NCI-H510A treated with DMSO at 0.1 percent for 48 hours (cell line): ENCODE results near the gene PKD1L1.

Source experiments
- DNase-seq: peaks from one replicate; lab custom pipeline; 2025; lab: John Stamatoyannopoulos, UW

PKD1L1 gene

GRCh38 chr7:47905076-47905920, 43.0 kb downstream of the PKD1L1 start:
- DNase-seq: no peak

GRCh38 chr7:47902013-47902412, 46.3 kb downstream of the PKD1L1 start:
- DNase-seq: no peak

- no peak for DNase-seq
Measured at GRCh38 chr7:47901542-47901941, 46.7 kb downstream of the PKD1L1 start.

- no peak for DNase-seq
Measured at GRCh38 chr7:47897831-47898230, 50.4 kb downstream of the PKD1L1 start.

- DNase-seq: no peak
Measured at GRCh38 chr7:47896809-47897423, 51.4 kb downstream of the PKD1L1 start.

GRCh38 chr7:47895026-47895425, 53.2 kb downstream of the PKD1L1 start:
- DNase-seq: no peak

GRCh38 chr7:47893721-47894365, 54.4 kb downstream of the PKD1L1 start:
- no peak for DNase-seq

- DNase-seq: no peak
Measured at GRCh38 chr7:47893238-47893637, 55.0 kb downstream of the PKD1L1 start.

GRCh38 chr7:47890606-47891005, 57.7 kb downstream of the PKD1L1 start:
- DNase-seq: no peak

GRCh38 chr7:47890125-47890524, 58.1 kb downstream of the PKD1L1 start:
- no peak for DNase-seq

GRCh38 chr7:47889723-47890122, 58.5 kb downstream of the PKD1L1 start:
- no peak for DNase-seq

GRCh38 chr7:47888371-47889265, 59.6 kb downstream of the PKD1L1 start:
- no peak for DNase-seq

GRCh38 chr7:47887016-47887640, 61.1 kb downstream of the PKD1L1 start:
- DNase-seq: no peak

- no peak for DNase-seq
Measured at GRCh38 chr7:47885987-47886811, 62.1 kb downstream of the PKD1L1 start.

GRCh38 chr7:47885309-47885986, 62.8 kb downstream of the PKD1L1 start:
- DNase-seq: no peak

- DNase-seq: no peak
Measured at GRCh38 chr7:47884675-47885074, 63.6 kb downstream of the PKD1L1 start.

GRCh38 chr7:47882635-47883034, 65.6 kb downstream of the PKD1L1 start:
- DNase-seq: no peak

- DNase-seq: no peak
Measured at GRCh38 chr7:47881256-47881655, 67.0 kb downstream of the PKD1L1 start.

- DNase-seq: no peak
Measured at GRCh38 chr7:47878662-47879061, 69.6 kb downstream of the PKD1L1 start.

- DNase-seq: no peak
Measured at GRCh38 chr7:47877336-47877735, 70.9 kb downstream of the PKD1L1 start.
